ENCODE results near the gene NBEA.
"Not testable (repeated sequence)": the region's sequence is repeated elsewhere in the genome, so short reads cannot be mapped to it uniquely, and the experiment has no call there.

The NBEA gene

GRCh38 chr13:35092251-35092650 lies 150.2 kb downstream of the NBEA start:
- no peak for DNase-seq

GRCh38 chr13:35092751-35093150 lies 150.7 kb downstream of the NBEA start:
- no peak for DNase-seq

- DNase-seq = no peak
These were observed 151.3 kb downstream of the NBEA start for GRCh38 chr13:35093356-35093755.

GRCh38 chr13:35106771-35107170 lies 164.7 kb downstream of the NBEA start:
- not testable (repeated sequence) for DNase-seq

GRCh38 chr13:35107535-35107934 lies 165.5 kb downstream of the NBEA start:
- no peak for DNase-seq

GRCh38 chr13:35113612-35114011 lies 171.5 kb downstream of the NBEA start:
- not testable (repeated sequence) for DNase-seq

GRCh38 chr13:35127466-35127865 lies 185.4 kb downstream of the NBEA start:
- no peak for DNase-seq

GRCh38 chr13:35129500-35129899 lies 187.4 kb downstream of the NBEA start:
- DNase-seq = no peak

- no peak for DNase-seq
These were observed 189.4 kb downstream of the NBEA start for GRCh38 chr13:35131471-35131870.

GRCh38 chr13:35136585-35136984 lies 194.5 kb downstream of the NBEA start:
- no peak for DNase-seq

- no peak for DNase-seq
These were observed 197.5 kb downstream of the NBEA start for GRCh38 chr13:35139591-35139990.

- no peak for DNase-seq
These were observed 198.3 kb downstream of the NBEA start for GRCh38 chr13:35140321-35140720.

- no peak for DNase-seq
These were observed 198.8 kb downstream of the NBEA start for GRCh38 chr13:35140831-35141230.

- DNase-seq = no peak
These were observed 201.1 kb downstream of the NBEA start for GRCh38 chr13:35143123-35143522.

GRCh38 chr13:35144166-35144890 lies 202.3 kb downstream of the NBEA start:
- no peak for DNase-seq

- no peak for DNase-seq
These were observed 204.6 kb downstream of the NBEA start for GRCh38 chr13:35146686-35147085.

- peak; percentile 33 for DNase-seq
These were observed 215.2 kb downstream of the NBEA start for GRCh38 chr13:35157143-35157755.

- DNase-seq = no peak
These were observed 217.0 kb downstream of the NBEA start for GRCh38 chr13:35159041-35159440.

- no peak for DNase-seq
These were observed 218.8 kb downstream of the NBEA start for GRCh38 chr13:35160896-35161295.

GRCh38 chr13:35162420-35162819 lies 220.3 kb downstream of the NBEA start:
- no peak for DNase-seq

GRCh38 chr13:35163674-35164073 lies 221.6 kb downstream of the NBEA start:
- no peak for DNase-seq

GRCh38 chr13:35164324-35164932 lies 222.4 kb downstream of the NBEA start:
- DNase-seq = peak; percentile 22

GRCh38 chr13:35165205-35165604 lies 223.1 kb downstream of the NBEA start:
- DNase-seq = no peak

- DNase-seq = no peak
These were observed 237.4 kb downstream of the NBEA start for GRCh38 chr13:35179494-35179893.

All from CD4-positive, alpha-beta T cell treated with Interleukin-21 for 1 hour (primary cell).